NCI-H1105 treated with DMSO at 0.1 percent for 48 hours (cell line): ENCODE results near the gene TBX3.

Experiments
- DNase-seq: peaks from one replicate; lab custom pipeline; 2025; lab: John Stamatoyannopoulos, UW

TBX3 gene

GRCh38 chr12:114668151-114668885 lies 15.7 kb downstream of the TBX3 start:
- peak; percentile 95 for DNase-seq

GRCh38 chr12:114667669-114668150 lies 16.3 kb downstream of the TBX3 start:
- DNase-seq: no peak

- DNase-seq: no peak
Measured at GRCh38 chr12:114666746-114667668, 17.0 kb downstream of the TBX3 start.

DNA sequence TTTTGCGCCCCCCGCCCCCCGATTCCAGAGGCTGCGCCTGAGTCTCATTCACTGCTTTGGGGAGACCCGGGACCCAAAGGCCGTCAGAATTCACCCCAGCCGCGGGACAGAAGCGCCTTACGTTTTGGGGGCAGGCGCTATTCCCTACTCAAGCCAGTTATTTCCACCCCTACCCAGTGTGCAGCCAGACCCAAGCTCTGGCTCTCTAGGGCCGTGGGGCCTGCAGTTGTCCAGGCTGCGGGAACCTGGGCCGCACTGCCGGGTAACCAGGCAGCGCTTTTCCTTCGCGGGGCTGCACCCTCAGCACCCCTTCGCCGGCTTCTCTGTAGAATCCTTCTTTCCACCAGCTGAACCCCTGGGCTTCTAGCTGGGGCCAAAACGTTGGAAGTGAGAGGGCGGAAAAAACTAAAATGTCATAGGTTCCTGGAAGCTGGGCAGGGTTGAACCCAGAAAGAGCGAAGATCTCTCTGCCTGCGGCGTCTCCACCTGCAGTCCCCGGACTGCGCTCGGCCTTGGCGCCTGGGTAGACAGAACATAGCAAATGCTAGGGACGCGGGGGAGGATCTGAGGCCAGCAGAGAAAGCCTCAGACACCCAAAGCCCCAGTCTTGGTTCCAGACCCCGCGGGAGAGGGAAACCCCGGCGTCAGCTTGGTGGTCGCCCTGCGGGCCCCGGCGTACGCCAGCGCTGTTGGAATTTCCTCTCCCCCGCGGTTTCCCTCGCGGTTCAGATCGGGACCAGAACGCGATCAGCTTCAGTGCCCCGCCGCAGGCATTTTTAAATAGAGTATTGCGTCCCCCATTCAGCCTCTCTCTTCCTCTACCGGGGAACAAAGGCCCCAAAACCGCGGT lies 18.3 kb downstream of the TBX3 start:
- no peak for DNase-seq

- no peak for DNase-seq
Measured at GRCh38 chr12:114664651-114665320, 19.2 kb downstream of the TBX3 start.

- peak; percentile 74 for DNase-seq
Measured at GRCh38 chr12:114662512-114663177, 21.3 kb downstream of the TBX3 start.

DNA sequence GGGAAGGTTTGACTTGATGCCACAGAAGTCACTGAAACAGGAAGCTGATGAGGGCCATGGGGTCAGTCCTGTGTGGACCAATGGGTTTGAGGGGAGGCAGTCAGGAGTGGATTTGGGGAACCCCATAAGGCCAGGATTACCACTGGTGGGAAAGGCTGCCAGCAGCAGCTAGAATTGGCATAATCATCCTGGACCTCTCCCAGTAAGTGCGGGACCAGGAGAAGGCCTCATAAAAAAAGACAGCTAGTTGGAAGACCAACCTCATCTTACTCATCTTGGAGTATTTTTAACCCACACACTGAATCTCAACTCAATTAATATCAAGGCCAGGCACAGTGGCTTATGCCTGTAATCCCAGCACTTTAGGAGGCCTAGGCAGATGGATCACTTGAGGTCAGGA lies 22.7 kb downstream of the TBX3 start:
- no peak for DNase-seq

- no peak for DNase-seq
Measured at GRCh38 chr12:114659084-114659483, 24.9 kb downstream of the TBX3 start.

- no peak for DNase-seq
Measured at GRCh38 chr12:114658002-114658441, 26.0 kb downstream of the TBX3 start.

GRCh38 chr12:114657597-114657920 lies 26.4 kb downstream of the TBX3 start:
- DNase-seq: no peak

DNA sequence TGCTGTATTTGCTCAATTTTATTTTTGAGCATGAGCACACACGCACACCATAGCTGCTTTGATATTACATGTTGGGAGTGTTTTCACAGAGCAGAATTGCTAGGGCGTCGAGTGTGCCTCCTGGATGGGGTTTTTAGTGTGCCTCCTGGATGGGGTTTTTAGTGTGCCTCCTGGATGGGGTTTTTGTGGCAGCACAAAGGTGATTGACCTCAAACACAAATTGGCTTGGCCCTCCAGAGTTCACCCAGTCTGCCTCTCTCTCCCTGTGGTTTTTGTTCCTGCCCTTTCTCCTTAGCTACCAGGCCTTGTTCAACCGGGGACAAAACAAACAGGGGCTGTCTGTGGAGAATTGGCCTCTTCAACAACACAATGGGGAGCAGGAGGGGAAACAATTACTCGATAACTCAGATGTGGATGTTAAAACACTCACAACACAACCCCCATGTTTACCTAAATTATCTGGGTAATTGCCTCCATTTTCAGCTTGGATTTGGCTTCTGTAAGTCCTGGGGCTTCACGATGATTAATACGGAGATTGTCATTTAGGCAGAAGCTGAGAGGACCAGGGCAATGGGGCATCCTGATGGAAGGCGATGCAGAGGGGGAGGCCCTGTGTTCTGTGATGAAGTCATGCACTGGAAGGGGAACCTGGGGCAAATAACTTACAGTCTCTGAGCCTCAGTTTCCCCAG lies 26.9 kb downstream of the TBX3 start:
- peak; percentile 88 for DNase-seq

GRCh38 chr12:114655934-114656749 lies 27.8 kb downstream of the TBX3 start:
- DNase-seq: no peak

- DNase-seq: no peak
Measured at GRCh38 chr12:114649585-114649984, 34.4 kb downstream of the TBX3 start.

DNA sequence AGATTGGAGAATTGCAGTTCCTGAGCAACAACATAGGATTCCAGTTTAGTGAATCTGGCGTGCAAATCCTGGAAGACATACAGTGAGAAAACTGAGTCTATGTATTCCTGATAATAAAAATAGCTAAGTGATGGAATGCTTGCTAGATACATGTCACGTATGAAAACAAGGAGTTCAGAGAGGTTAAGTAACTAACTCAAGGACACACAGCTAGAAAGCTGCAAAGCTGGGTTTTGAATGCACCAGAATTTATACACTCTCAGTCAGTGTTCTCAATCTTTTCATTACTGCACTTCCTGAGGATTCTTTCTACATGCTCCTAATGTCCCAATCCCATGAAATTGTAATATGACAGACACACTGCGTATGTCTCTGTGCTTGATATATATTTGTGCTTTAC lies 35.3 kb downstream of the TBX3 start:
- no peak for DNase-seq

- no peak for DNase-seq
Measured at GRCh38 chr12:114638790-114639435, 45.1 kb downstream of the TBX3 start.

DNA sequence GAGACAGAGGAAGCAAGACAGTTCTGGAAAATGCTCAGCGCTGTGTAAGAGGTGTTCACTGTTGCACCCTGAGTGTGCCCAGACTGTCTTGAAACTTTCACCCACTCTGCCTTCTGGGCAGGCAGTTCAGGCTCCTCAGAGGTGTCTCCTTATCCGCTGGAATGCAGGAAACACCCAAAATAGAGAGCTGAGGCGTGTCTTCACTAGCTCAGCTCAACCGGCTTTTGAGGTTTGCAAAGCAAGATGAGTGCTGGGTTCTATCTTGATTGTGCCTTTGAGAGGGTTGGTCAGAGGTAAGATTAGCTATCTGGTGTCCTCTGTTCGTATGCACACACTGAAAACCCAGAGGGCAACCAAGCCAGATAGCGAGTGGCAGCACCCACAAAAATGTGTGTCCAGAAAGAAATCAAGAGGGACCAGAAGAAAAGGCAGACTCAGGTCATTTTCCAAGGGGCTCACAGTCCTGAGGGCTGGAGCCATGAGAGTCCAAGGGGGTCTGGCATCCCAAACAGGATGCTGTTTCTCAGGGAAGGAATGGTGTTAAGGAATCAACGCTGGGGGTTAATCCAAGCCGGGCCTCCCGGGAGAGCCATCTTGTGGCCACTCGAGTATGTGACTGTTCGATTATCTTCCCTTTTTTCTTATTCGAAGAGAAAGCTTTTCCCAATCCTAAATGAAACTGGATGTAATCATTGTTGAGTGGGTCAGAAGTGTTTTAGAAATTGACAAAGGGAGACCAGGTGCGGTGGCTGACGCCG lies 47.1 kb downstream of the TBX3 start:
- no peak for DNase-seq

- DNase-seq: no peak
Measured at GRCh38 chr12:114631242-114631641, 52.7 kb downstream of the TBX3 start.

DNA sequence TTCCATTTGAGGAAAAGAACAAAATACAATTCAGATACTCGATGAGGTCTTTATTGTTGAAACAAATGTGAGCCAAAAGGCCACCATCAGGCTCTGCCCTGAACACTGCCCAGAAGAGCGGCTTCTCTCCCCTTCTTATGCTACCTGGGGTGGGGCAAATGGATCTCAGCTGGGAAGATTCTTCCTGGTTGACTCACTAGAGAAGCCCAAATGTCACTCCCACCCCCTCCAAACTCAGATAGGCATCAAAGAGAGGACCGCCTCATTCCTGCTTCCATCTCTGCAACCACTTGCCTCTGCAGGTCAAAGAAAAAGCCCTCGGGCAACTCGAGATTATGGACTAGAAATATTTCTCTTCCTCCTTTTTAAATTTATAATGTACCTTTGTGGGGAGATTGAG lies 55.8 kb downstream of the TBX3 start:
- no peak for DNase-seq
